ENCODE results near the gene TPGS1. TPM values are rescaled to one million over a fixed set of nuclear protein-coding genes. Genes with fewer than 3 reads are reported as not detected.

Gene TPGS1
- total and polyA plus RNA-seq, 2 donors (not counting 1 experiment from before 2014, with no cell fraction given): 8.1 to 33.8 TPM

GRCh38 chr19:485077-485476 is 22.2 kb upstream of the TPGS1 start:
- CTCF ChIA-PET: no interaction called here
- H3K4me3 Mint-ChIP-seq: no peak overlapping the region

GRCh38 chr19:485583-486236 is 21.6 kb upstream of the TPGS1 start:
- no peak overlapping the region for H3K4me3 Mint-ChIP-seq
- H3K36me3 ChIP-seq (replicated peaks in 1 of 2; ENCODE audit: control extremely low read depth in 1 of 2, control insufficient read depth in 1 of 2, extremely low read depth in 1 of 2, insufficient read depth in 2 of 2, low read length in 1 of 2): no peaks in the 10 kb centered on the region
- POLR2A ChIA-PET: no interaction called here

More at GRCh38 chr19:485077-485476, 22.2 kb upstream of the TPGS1 start:
- H3K4me2 ChIP-seq (replicated peaks; ENCODE audit: low read depth, low read length, poor library complexity, severe bottlenecking): no peak overlapping the region
- Mint-ChIP-seq H3K27ac (no peak overlapping the region), H3K4me1 (peaks cover 3% of the 10 kb centered on the region), H3K27me3 (peaks cover 11% of the 10 kb centered on the region), H3K9me3 (ENCODE audit: insufficient read depth) (peaks cover 4% of the 10 kb centered on the region)
- POLR2A ChIA-PET: no interaction called here
- H2AFZ ChIP-seq (ENCODE audit: insufficient read depth, low read depth, low read length, poor library complexity, severe bottlenecking): no peak overlapping the region
- H3K27ac ChIP-seq (ENCODE audit: low read length in 2 of 2): no peak overlapping the region
- intact Hi-C loops (cut with micrococcal nuclease): no loop called here
- H3K4me1 ChIP-seq (ENCODE audit: control insufficient read depth in 2 of 2, insufficient read depth in 2 of 2, low read length in 2 of 2): peaks cover 0 to 14% of the 10 kb centered on the region in 2 donors
- H3K79me2 ChIP-seq (ENCODE audit: control insufficient read depth, insufficient read depth, low read length): no peaks in the 10 kb centered on the region
- ATAC-seq (ENCODE audit: low read depth) (no peak), DNase-seq (no peak)
- no peak for TF ChIP-seq EZH2 (IDR thresholded peaks at IDR 0.05; ENCODE audit: borderline replicate concordance, insufficient read depth, low read depth, low read length, poor library complexity, severe bottlenecking)
- TF ChIP-seq, protein P1, sequence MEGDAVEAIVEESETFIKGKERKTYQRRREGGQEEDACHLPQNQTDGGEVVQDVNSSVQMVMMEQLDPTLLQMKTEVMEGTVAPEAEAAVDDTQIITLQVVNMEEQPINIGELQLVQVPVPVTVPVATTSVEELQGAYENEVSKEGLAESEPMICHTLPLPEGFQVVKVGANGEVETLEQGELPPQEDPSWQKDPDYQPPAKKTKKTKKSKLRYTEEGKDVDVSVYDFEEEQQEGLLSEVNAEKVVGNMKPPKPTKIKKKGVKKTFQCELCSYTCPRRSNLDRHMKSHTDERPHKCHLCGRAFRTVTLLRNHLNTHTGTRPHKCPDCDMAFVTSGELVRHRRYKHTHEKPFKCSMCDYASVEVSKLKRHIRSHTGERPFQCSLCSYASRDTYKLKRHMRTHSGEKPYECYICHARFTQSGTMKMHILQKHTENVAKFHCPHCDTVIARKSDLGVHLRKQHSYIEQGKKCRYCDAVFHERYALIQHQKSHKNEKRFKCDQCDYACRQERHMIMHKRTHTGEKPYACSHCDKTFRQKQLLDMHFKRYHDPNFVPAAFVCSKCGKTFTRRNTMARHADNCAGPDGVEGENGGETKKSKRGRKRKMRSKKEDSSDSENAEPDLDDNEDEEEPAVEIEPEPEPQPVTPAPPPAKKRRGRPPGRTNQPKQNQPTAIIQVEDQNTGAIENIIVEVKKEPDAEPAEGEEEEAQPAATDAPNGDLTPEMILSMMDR (IDR thresholded peaks at IDR 0.05): no peak
- no peaks in the 10 kb centered on the region for H3K36me3 ChIP-seq (replicated peaks in 1 of 2; ENCODE audit: control extremely low read depth in 1 of 2, control insufficient read depth in 1 of 2, extremely low read depth in 1 of 2, insufficient read depth in 2 of 2, low read length in 1 of 2)
- H4K20me1 ChIP-seq (ENCODE audit: control insufficient read depth, insufficient read depth, low read length, poor library complexity, severe bottlenecking): no peaks in the 10 kb centered on the region
- H3K9ac ChIP-seq (ENCODE audit: low read length): no peak overlapping the region
- H3K9me3 ChIP-seq (ENCODE audit: control extremely low read depth in 1 of 3, control insufficient read depth in 2 of 3, insufficient read depth in 1 of 3, low read length in 2 of 3): peaks cover 0 to 26% (median 0%) of the 10 kb centered on the region in 3 donors
- no peak overlapping the region for H3K4me3 ChIP-seq (ENCODE audit: control extremely low read depth in 1 of 5, extremely low read depth in 1 of 5, insufficient read depth in 1 of 5, low read depth in 2 of 5, low read length in 4 of 5)
- 86% methylated on average over 16 of the region's 22 CpGs for WGBS (ENCODE audit: insufficient coverage)
- H3K27me3 ChIP-seq (replicated peaks in 1 of 4; ENCODE audit: control extremely low read depth in 1 of 4, control insufficient read depth in 3 of 4, insufficient read depth in 4 of 4, low read length in 3 of 4): peaks cover 0 to 18% (median 8%) of the 10 kb centered on the region in 4 experiments

More at GRCh38 chr19:485583-486236, 21.6 kb upstream of the TPGS1 start:
- intact Hi-C loops (cut with micrococcal nuclease): no loop called here
- ATAC-seq (ENCODE audit: low read depth): no peak
- H3K9ac ChIP-seq (ENCODE audit: low read length): no peak overlapping the region
- peaks cover 0 to 12% of the 10 kb centered on the region in 2 donors for H3K4me1 ChIP-seq (ENCODE audit: control insufficient read depth in 2 of 2, insufficient read depth in 2 of 2, low read length in 2 of 2)
- H3K4me3 ChIP-seq (ENCODE audit: control extremely low read depth in 1 of 5, extremely low read depth in 1 of 5, insufficient read depth in 1 of 5, low read depth in 2 of 5, low read length in 4 of 5): no peak overlapping the region
- WGBS (ENCODE audit: insufficient coverage): 50% methylated on average over 19 of the region's 23 CpGs
- H2AFZ ChIP-seq (ENCODE audit: insufficient read depth, low read depth, low read length, poor library complexity, severe bottlenecking): no peak overlapping the region
- no peaks in the 10 kb centered on the region for H4K20me1 ChIP-seq (ENCODE audit: control insufficient read depth, insufficient read depth, low read length, poor library complexity, severe bottlenecking)
- CTCF ChIA-PET: interaction anchor here (2.9 kb wide), 1 partner anchor 25 kb away, joined by 14 read pairs; no protein-coding TSS in a partner anchor
- H3K27me3 ChIP-seq (replicated peaks in 1 of 4; ENCODE audit: control extremely low read depth in 1 of 4, control insufficient read depth in 3 of 4, insufficient read depth in 4 of 4, low read length in 3 of 4): peaks cover 0 to 18% (median 8%) of the 10 kb centered on the region in 4 experiments
- no peak overlapping the region for H3K27ac Mint-ChIP-seq
- TF ChIP-seq EZH2 (IDR thresholded peaks at IDR 0.05; ENCODE audit: borderline replicate concordance, insufficient read depth, low read depth, low read length, poor library complexity, severe bottlenecking): no peak
- TF ChIP-seq, protein P1 (IDR thresholded peaks at IDR 0.05): no peak
- H3K27ac ChIP-seq (ENCODE audit: low read length in 2 of 2): no peak overlapping the region
- H3K27me3 Mint-ChIP-seq: peaks cover 11% of the 10 kb centered on the region
- peaks cover 0 to 21% (median 0%) of the 10 kb centered on the region in 3 donors for H3K9me3 ChIP-seq (ENCODE audit: control extremely low read depth in 1 of 3, control insufficient read depth in 2 of 3, insufficient read depth in 1 of 3, low read length in 2 of 3)
- DNase-seq: no peak
- H3K9me3 Mint-ChIP-seq (ENCODE audit: insufficient read depth): no peaks in the 10 kb centered on the region
- no peak overlapping the region for H3K4me2 ChIP-seq (replicated peaks; ENCODE audit: low read depth, low read length, poor library complexity, severe bottlenecking)
- H3K79me2 ChIP-seq (ENCODE audit: control insufficient read depth, insufficient read depth, low read length): no peaks in the 10 kb centered on the region
- H3K4me1 Mint-ChIP-seq: peaks cover 2% of the 10 kb centered on the region
